Progenitor cell of endocrine pancreas (in vitro differentiated cells): Measurements from ENCODE around the gene UTP3. TPM values are rescaled to one million over a fixed set of nuclear protein-coding genes. Genes with fewer than 3 reads are reported as not detected.
"Not testable (repeated sequence)": the region's sequence is repeated elsewhere in the genome, so short reads cannot be mapped to it uniquely, and the experiment has no call there.

Experiments used
- DNase-seq: peaks from one replicate; pipeline ENCODE4 v3.0.0; 2021; ENCODE audit warnings: low spot score; ENCODE audit not compliant: unreplicated experiment
- H3K27ac Mint-ChIP-seq: 2 replicates; pipeline ENCODE4 v1.8.0; 2021; ENCODE audit warnings: mild to moderate bottlenecking, moderate library complexity, mixed read lengths
- H3K27me3 Mint-ChIP-seq: 2 replicates; pipeline ENCODE4 v1.8.0; 2021; ENCODE audit warnings: mixed read lengths
- H3K36me3 Mint-ChIP-seq: 2 replicates; pipeline ENCODE4 v1.8.0; 2022; ENCODE audit warnings: mixed read lengths; ENCODE audit not compliant: insufficient read depth
- H3K4me1 Mint-ChIP-seq: 2 replicates; pipeline ENCODE4 v1.8.0; 2021; ENCODE audit warnings: low read depth, mixed read lengths
- H3K4me3 Mint-ChIP-seq: 2 replicates; pipeline ENCODE4 v1.8.0; 2021; ENCODE audit warnings: low read depth, mild to moderate bottlenecking, moderate library complexity, mixed read lengths
- H3K9me3 Mint-ChIP-seq: 2 replicates; pipeline ENCODE4 v1.8.0; 2021; ENCODE audit warnings: low read depth, mixed read lengths
- total RNA-seq: library from RNA; stranded (reverse); gene quantifications from 2 replicates; pipeline ENCODE4 v1.2.1, GENCODE V29; 2021
- TF ChIP-seq, protein P1 (sequence below): fragments of 200-600 bp; sonication (generic); IDR thresholded peaks from one replicate; pipeline ENCODE4 v1.5.0; 2021; ENCODE audit warnings: antibody characterized with exemption, mild to moderate bottlenecking; ENCODE audit not compliant: unreplicated experiment

The UTP3 gene
- total RNA-seq, 1 donor from 2014 or later, result 25.5 TPM

DNA sequence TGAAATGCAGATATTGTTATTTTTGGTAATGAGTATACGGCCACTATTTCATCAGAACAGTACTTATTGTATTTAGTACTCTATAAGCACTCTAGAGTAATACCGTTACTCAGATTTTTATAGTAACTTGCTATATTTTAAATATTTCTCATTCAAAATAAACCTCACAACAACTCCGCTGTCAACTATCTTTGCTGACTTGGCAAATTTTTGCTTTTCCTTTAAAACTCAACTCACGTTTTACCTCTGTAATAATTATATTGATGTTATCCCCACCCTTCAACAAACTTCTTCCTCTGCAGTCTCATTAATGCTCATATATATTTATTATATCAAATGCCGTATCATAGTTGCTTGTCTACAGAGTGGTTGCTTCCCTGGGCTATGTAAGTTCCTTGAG lies 31.0 kb upstream of the UTP3 start:
- no peaks in the 10 kb centered on the region for H3K36me3 Mint-ChIP-seq
- DNase-seq, result no peak
- no peak overlapping the region for H3K4me3 Mint-ChIP-seq
- H3K4me1 Mint-ChIP-seq, result peaks cover 3% of the 10 kb centered on the region
- TF ChIP-seq, protein P1, sequence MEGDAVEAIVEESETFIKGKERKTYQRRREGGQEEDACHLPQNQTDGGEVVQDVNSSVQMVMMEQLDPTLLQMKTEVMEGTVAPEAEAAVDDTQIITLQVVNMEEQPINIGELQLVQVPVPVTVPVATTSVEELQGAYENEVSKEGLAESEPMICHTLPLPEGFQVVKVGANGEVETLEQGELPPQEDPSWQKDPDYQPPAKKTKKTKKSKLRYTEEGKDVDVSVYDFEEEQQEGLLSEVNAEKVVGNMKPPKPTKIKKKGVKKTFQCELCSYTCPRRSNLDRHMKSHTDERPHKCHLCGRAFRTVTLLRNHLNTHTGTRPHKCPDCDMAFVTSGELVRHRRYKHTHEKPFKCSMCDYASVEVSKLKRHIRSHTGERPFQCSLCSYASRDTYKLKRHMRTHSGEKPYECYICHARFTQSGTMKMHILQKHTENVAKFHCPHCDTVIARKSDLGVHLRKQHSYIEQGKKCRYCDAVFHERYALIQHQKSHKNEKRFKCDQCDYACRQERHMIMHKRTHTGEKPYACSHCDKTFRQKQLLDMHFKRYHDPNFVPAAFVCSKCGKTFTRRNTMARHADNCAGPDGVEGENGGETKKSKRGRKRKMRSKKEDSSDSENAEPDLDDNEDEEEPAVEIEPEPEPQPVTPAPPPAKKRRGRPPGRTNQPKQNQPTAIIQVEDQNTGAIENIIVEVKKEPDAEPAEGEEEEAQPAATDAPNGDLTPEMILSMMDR, result no peak
- no peaks in the 10 kb centered on the region for H3K9me3 Mint-ChIP-seq
- H3K27ac Mint-ChIP-seq, result no peak overlapping the region
- H3K27me3 Mint-ChIP-seq, result no peaks in the 10 kb centered on the region

DNA sequence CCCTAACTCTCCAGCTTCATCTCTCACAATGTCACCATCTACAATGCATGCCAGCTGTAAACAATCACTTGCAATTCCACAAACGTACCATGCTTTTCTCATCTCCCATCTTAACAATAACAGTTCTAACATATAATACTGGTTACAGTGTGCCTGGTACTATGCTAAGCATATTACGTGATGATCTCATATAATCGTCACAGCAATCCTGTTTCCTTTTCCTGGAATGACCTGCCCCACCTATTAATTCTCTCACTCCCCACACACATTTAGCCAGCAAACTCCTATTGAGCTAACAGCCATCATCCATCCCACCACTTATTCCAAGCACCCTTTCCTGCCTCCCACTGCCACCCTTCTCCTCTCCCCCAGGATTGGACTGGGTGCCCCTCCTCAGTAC lies 29.9 kb upstream of the UTP3 start:
- Mint-ChIP-seq H3K9me3 (no peaks in the 10 kb centered on the region), H3K27ac (no peak overlapping the region), H3K27me3 (no peaks in the 10 kb centered on the region), H3K4me3 (no peak overlapping the region), H3K36me3 (no peaks in the 10 kb centered on the region), H3K4me1 (peaks cover 3% of the 10 kb centered on the region)
- no peak for DNase-seq
- TF ChIP-seq, protein P1, result no peak

DNA sequence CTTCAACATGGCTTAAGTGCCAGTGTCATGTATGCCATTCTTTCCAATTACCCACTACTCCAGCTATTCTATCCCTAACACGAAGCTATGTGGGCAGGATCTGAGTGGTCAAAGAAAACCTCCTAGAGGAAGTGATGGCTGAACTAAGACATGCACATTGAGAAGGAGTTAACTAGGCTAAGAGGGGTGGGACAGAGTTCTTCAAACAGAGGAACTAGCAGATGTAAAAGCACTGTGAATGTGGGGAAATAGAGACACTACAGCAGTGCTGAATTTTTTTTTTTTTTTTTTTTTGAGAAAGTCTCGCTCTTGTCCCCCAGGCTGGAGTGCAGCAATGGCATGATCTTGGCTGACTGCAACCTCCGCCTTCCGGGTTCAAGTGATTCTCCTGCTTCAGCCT lies 28.2 kb upstream of the UTP3 start:
- Mint-ChIP-seq H3K9me3 (no peaks in the 10 kb centered on the region), H3K4me3 (no peak overlapping the region), H3K27ac (no peak overlapping the region), H3K36me3 (no peaks in the 10 kb centered on the region), H3K27me3 (no peaks in the 10 kb centered on the region), H3K4me1 (no peaks in the 10 kb centered on the region)
- TF ChIP-seq, protein P1, result no peak
- DNase-seq, result no peak

DNA sequence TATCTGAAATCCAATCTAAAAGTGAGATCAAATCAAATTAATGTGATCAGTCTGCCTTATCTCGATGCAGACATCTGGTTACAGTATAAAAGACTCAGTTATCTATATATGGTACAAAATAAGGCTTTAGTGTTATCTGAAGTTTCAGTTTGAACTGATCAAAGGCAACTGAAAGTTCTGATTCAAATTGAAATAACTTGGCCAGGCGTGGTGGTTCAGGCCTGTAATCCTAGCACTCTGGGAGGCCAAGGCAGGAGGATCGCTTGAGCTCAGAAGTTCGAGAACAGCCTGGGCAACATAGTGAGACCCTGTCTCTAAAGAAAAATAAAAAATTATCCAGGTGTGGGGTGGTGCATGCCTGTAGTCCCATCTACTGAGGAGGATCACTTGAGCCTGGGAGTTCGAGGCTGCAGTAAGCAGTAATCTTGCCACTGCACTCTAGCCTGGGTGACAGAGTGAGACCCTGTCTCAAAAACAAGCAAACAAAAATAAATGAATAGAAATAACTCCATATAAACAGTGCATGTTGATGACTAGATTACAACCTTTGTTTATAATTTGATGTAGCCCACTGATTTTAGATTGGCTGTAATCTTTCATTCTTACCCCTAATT lies 26.9 kb upstream of the UTP3 start:
- not testable (repeated sequence) for H3K27me3 Mint-ChIP-seq, H3K4me3 Mint-ChIP-seq, H3K9me3 Mint-ChIP-seq, H3K36me3 Mint-ChIP-seq, DNase-seq, H3K27ac Mint-ChIP-seq, H3K4me1 Mint-ChIP-seq

DNA sequence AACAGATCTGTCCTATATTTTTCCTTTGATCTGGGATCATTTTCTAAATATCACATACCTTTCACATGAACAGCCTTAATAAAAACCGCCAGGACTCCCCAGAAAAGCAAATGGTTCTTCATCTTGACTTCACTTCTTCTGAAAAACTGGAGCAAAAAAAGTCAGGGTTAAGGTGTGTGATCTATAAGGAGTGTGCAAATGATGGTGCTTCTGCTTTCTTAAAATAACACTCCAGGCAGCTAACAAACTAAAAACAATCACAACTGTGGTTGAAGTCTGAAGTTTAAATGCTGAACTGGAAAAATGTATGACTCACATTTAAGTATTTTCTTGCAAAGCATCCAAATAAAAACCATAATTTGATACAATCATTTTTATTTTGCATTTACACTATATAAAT lies 22.0 kb upstream of the UTP3 start, which contains the start of gene JCHAIN:
JCHAIN (minus strand) TSS at position 140 of the 400 bp plus-strand sequence; CDS start at position 122, 18 bp downstream.
- TF ChIP-seq, protein P1, result no peak
- peaks cover 7% of the 10 kb centered on the region for H3K27me3 Mint-ChIP-seq
- no peak within 1 kb of the TSS for H3K27ac Mint-ChIP-seq
- peaks cover 1% of the 10 kb centered on the region for H3K4me1 Mint-ChIP-seq
- DNase-seq, result no peak
- no peaks in the 10 kb centered on the region for H3K36me3 Mint-ChIP-seq
- no peaks in the 10 kb centered on the region for H3K9me3 Mint-ChIP-seq
- no peak within 1 kb of the TSS for H3K4me3 Mint-ChIP-seq
